Hematopoietic multipotent progenitor cell treated with erythropoietin and hydrocortisone succinate and interleukin-3 and kit ligand, for 15 days (in vitro differentiated cells): ENCODE measurements around the gene METTL16.

Experiments
- DNase-seq: peaks from one replicate; pipeline ENCODE4 v3.0.0-alpha.2; 2015; ENCODE audit warnings: low spot score

Gene METTL16

DNA sequence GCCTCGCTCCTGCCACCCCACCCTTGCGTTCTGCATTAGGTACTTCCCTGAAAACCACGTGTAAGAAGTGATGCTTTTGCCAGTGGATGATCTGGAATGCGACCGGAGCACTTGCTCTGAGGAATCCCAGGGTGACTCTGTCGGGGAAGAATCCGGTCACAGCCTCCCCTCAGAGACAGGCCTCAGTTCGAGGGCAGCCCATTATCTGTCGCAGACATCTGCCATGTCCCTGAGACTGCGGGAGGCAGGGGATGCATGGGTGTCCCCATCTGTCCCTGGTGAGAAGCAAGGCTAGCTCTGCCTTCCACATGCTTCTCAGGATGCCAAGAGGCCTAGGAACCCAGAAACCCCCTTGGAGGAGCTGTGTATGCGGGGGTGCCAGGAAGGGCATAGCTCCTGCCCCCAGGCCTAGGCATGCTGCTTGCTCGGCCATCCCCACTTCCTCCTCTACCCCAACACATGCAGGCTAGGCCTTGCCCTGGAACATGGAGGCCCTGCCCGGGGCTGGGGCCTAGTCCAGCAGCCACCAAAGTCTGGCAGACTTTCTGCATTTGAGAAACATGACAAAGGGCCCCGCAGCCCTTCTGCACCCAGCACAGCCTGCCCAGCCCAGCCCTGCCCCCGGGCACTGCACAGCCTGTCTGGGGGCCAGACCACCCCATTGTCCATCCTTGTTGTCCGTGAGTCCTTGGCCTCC lies 131.3 kb downstream of the METTL16 start:
- no peak for DNase-seq

DNA sequence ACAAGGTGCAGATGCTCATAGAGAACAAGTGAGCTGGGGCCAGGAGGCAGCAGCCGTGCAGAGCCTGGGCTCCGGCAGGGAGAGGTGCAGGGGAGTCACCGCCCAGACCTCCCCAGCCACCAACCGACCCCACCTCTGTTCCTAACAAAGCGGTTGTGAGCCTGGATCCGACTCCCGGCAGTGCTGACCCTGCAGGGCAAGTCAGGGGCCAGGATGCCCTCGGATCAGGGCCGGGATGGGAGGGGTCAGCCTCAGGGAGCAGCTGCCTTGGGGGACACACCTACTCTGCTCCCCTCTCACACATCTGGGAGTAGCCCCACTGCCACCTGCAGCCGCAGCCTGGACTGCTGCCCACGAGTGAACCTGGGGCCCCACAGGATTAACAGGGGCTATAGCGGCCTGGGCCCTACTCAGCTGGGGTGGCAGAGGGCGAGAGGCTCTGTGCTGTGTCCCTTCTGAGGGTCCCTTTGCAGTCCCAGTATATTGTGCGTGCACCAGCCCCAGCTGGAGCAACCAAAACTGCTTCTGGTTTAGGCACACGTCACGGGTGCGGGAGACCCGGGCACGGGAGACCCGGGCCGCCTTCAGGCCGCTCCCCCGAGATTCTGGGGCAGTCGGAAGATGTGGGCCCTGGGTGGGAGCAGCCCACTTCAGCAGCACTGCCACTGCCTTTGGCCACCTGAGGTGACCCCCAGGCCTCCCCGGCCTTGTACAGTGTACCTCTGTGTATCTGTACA lies 132.0 kb downstream of the METTL16 start:
- DNase-seq, result no peak

DNA sequence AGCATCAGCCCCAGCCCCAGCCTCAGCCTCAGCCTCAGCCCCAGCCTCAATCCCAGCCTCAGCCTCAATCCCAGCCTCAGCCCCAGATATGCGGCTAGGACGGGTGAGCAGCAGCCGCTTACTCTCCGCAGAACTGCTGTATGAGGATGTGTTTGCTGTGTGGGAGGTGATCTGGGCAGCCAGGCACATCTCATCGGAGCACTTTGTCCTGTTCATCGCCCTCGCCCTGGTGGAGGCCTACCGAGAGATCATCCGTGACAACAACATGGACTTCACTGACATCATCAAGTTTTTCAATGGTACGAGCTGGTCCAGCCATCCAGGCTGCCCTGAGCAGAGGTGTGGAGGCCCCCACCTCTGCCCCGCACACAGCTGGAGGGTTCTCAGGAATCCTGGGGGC lies 132.8 kb downstream of the METTL16 start:
- no peak for DNase-seq

DNA sequence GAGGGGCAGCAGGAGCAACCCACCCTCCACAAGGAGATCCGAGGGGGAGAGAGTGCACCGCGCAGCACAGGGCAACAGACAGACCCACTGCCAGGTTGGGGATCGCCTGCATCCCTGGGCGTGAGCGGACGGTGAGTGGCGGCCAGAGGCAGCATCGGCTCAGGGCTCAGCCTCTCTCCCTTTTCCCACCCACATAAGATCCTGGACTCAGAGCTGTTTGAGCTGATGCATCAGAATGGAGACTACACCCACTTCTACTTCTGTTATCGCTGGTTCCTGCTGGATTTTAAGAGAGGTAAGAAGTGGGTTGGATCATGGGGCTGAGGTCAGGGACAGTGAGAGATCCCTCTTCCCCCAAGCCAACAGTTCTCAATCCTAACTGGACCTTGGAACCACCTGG lies 134.0 kb downstream of the METTL16 start:
- no peak for DNase-seq

DNA sequence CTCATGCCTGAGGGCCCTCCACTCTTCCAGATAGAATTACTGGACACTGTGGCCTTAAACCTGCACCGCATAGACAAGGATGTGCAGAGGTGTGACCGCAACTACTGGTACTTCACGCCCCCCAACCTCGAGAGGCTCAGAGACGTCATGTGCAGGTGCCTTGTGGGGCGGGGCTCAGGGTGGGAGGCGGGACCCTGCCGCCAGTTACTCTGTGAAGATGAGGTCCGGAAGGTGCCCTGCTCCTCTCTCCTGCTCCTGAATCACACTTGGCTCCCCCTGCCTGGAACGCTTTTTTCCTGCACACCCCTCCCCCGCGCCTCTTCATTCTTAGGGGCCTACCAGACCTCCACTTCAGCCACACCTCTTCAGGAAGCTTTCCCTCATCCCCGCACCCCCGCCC lies 135.6 kb downstream of the METTL16 start:
- DNase-seq, result no peak

DNA sequence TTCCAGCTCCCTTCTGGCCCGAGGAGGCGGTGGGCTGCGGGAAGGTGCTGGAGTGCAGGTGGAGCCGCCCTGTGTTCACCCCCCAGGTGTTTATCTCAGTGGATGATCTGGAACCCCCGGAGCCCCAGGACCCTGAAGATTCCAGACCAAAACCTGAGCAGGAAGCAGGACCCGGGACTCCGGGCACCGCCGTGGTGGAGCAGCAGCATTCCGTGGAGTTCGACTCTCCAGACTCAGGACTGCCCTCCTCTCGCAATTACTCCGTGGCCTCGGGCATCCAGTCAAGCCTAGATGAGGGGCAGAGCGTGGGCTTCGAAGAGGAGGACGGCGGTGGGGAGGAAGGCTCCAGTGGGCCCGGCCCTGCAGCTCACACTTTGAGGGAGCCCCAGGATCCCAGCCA lies 136.3 kb downstream of the METTL16 start:
- DNase-seq, result no peak

DNA sequence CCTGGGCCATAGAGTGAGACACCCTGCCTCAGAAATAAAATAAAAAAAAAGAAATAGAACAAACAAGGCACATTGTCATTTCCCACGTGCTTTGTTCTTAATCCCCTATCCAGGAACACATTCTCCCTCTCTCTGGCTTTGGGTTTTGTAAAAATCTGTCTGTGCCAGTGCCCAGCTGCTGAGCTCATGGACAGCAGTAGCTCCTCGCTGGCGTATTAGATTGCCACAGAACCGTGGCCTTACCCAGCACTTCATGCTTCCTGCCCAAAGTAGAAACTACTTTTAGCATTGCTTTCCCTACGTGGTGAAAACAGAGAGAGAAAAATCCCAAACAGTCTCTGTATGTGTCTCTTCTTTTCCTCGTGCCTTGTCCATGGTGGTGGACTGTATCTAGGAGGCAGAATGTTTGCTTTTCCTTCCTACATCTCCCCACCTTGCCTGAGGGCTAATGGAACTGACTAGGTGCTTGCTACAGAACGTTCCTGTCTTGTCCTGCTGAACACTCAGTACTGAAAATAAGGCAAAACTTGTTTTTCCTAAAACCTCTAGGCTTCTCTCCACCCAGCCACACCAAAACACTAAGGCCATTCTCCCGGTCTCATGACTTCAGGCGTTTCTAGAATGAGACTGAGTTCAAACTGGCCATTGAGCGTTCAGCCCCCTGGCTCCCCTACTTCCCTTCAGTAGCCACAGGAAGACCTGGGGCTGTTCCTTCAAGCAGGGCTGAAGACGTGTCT lies 137.0 kb downstream of the METTL16 start:
- no peak for DNase-seq

DNA sequence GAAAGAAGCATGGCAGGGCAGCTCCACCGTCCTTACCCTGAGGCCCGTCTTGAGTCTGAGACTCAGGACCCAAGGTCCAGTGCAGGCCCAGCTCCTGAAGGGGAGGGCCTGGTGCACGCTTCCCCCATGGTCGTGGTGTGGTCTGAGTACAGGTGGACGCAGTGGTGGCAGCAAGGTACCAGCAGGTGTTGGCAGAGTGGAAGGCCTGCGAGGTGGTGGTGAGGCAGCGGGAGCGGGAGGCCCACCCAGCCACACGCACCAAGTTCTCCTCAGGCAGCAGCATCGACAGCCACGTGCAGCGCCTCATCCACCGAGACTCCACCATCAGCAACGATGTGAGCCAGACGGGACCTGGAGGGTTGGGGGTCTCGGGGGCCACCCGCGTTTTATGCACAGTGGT lies 138.5 kb downstream of the METTL16 start:
- DNase-seq, result no peak

DNA sequence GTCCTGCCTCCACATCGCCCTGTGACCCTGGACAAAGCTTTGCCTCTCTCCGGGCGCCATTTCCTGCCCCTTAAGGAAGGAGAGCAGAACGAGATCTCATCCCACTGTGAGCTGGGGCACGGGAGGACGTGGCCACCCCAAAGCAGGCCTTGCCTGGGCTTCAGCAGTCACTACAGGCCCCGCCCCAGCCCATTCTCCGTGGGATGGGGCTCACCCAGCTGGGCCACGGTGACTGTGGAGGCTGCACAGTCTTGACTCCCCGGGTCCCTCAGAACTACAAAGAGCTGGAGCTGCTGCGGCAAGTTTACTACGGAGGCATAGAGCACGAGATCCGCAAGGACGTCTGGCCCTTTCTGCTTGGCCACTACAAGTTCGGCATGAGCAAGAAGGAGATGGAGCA lies 139.0 kb downstream of the METTL16 start:
- no peak for DNase-seq

DNA sequence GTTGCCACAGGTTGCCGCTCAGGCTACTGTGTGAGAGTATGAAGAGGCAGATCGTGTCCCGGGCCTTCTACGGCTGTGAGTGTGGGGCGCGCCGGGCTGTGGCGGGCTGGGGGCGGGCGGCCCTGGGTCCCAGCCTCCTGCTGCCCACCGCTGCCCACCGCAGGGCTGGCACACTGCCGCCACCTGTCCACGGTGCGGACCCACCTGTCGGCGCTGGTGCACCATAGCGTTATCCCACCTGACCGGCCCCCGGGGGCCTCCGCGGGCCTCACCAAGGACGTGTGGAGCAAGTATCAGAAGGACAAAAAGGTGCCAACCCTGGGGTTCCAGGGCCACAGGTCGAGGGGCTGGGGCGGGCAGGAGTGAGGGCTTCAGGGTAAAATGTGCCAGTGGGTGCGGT lies 139.5 kb downstream of the METTL16 start:
- DNase-seq, result no peak

DNA sequence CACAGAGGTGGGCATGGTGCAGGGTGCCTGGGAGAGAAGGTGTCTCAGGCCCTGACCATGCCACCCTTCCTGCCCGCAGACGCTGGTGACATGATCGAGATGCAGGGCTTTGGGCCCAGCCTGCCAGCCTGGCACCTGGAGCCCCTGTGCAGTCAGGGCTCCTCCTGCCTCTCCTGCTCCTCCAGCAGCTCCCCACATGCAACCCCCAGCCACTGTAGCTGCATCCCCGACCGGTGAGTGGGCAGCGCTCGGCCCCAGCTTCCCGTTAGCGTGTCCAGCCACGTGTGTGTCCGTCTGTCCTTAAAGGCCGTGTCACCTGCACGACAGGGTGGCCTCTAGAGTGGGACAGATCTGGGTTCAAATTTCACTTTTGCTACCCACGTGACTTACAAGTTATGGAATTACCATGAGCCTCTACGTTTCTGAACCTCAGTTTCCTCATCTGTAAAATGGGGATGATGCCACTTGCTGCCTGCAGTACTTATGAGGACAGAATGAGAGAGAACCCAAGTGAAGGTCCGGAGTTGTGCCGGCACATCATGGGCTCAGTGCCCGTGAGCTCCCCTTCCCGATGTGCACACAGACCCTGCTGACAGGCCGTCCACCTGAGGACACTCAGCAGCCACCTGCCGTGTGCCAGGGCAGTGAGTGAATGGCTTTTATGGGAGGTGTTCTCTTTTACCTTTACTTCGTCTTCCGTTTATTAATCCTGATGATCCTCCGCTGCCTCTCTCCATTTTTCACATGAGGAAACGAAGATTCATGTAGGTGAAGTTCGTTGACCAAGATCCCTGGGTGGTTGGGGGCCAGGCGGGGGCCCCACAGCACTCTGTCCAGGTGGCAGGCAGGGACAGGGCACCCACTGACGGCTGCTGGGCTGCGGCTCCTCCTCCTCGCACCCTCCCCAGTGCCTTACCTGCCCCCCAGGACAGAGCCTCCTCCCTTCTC lies 140.2 kb downstream of the METTL16 start:
- DNase-seq, result no peak

DNA sequence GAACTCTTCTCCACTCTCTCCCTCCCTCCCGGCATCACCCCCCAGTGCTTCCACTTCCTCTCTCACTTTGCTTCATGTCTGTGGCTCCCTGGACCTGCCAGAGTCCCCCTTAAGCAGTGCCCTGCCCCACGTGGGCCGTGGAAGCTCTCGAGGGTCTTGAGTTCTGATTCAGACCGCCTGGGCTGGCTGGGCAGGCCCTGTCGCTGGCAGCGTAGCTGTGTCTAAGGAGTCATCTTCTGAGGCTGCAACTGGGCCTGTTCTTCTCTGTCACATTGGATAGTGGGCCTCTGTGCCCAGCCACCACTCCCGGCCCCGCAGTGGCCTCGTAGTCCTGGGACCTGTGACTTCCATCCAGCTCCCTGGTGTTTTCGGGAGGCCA lies 141.5 kb downstream of the METTL16 start:
- DNase-seq, result no peak

DNA sequence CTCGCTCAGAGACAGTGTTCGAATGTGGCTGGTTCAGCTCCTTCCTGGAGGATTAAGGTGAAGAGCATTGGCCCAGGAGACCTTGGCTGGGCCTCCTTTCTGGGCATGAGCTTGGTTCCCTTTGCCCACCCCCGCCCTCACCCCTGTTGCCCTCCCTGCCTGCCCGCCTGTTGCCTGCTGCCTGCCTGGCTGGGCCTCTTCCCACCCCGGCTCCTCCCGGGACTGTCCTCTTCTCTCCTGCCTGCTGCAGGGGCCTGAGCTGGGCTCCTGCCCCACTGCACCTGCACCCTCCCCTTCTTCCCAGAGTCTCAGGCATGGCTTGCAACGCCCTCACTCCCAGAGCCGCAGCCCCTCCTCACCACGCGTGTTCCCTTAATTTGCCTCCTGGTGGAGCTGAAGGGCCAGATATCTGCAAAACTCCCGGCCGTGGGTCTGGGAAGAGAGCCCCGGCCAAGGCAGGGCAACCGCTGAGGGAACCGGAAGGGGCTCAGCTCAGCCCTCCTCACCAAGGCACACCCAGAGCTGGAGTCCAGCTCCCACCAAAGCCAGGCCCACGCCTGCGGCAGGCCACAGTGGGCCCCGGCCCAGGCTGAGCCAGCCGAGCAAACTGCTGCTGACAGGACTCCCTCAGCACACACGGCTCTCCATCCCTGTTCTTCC lies 142.0 kb downstream of the METTL16 start:
- DNase-seq, result no peak

DNA sequence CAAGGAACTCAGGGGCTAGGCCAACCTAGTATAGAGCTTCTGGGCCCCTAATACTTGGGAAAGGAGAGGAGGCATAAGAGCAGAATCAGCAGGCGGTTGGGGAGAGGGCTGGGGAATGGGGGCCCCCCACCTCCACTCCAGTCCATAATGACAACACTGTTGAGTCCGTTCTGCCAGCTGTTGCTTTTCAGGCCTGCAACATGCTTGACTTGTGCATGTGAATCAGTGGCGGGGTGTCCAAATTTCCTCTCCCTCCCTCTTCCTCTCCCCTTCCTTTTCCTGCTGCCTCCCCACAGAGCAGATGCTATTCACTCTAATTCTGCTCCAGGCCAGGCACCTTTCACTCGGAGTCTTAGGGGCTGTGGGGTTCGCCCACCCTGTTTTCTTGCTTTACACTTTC lies 142.6 kb downstream of the METTL16 start:
- no peak for DNase-seq

DNA sequence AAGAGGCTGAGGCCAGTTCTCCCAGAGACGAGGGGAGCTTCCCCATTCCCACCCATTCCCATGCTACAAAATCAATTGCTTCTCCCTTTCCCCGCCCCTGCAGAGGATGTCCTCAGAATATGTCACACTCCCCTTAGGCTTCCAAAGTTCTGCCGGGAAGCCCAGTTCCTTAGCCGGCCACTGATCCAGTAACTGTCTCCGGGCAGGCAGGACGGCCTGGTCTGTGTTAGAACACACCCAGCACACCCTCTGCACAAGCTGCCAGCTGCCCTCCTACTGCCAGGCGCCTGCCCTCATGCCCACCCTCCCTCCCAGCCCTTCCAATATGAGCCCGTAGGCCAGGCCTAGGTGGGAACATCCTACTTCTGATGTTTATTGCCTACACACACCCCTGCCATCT lies 143.3 kb downstream of the METTL16 start:
- no peak for DNase-seq

DNA sequence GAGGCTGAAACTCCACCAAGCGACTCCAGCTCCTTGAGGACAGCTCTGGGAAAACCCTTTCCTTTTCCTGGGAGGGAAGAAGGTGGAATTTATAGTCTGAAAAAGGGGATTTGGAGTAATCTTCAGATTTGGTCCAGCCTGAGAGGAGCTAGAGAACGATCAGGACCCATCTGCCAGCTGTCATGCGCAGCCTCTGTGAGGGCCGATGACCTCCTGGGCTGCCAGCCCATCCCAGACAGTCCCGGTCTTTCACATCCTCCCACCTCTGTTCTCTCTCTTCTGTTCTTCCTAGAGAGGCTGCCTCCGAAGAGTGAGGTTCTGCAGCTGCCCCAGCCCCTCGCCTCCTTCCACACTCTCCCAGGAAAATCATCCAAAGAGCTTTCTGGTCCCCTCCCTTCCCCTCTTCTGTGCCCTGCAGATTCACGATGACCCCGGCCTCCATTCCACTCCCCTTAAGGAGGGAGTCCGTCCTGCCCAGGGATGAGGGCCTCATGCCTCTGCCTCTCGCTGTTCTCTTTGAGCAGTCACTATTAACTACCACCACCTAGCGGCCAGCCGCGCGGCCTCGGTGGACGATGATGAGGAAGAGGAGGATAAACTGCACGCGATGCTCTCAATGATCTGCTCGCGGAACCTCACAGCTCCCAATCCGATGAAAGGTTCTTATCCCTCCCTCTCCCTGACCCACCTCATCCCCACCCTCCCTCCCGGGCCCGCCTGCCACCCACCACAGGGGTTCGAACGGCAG lies 144.8 kb downstream of the METTL16 start:
- no peak for DNase-seq
